Right cardiac atrium (tissue), 5 donors: ENCODE measurements around the gene AOC1. TPM values are rescaled to one million over a fixed set of nuclear protein-coding genes. Genes with fewer than 3 reads are reported as not detected.

Source experiments
- ATAC-seq, 2 donors: fragments of 200-7000 bp; cut with Tn5 transposase; one replicate each; pipeline versions ENCODE4 v1.8.0 to v1.9.1; 2020; ENCODE audit warnings: moderate library complexity in 2 of 2, mild to moderate bottlenecking in 1 of 2
- DNase-seq, 3 donors: peaks; one replicate each; pipeline ENCODE4 v3.0.0-alpha.2; 2020
- H3K27ac ChIP-seq: one replicate; pipeline ENCODE4 v1.5.1; 2013; ENCODE audit warnings: mild to moderate bottlenecking, low read length, control low read depth, moderate library complexity
- H3K27me3 ChIP-seq: one replicate; pipeline ENCODE4 v1.6.1; 2013; ENCODE audit not compliant: control insufficient read depth, insufficient read depth
- H3K4me1 ChIP-seq: one replicate; pipeline ENCODE4 v1.6.1; 2013; ENCODE audit warnings: low read length; ENCODE audit not compliant: control insufficient read depth, insufficient read depth
- H3K4me3 ChIP-seq: one replicate; pipeline ENCODE4 v1.5.1; 2013; ENCODE audit warnings: low read length, control low read depth
- H3K9me3 ChIP-seq: one replicate; pipeline ENCODE4 v1.6.1; 2013; ENCODE audit warnings: low read length; ENCODE audit not compliant: control insufficient read depth
- whole genome bisulfite sequencing: extraction: QIAGEN DNeasy Blood & Tissue Kit; methylation state at CpG from one replicate; pipeline ENCODE4 v1.1.7; 2013; 5-methylcytosine and 5-hydroxymethylcytosine counted together
- intact Hi-C, 4 donors: fragments of 100-400 bp; cut with DNase I; formaldehyde crosslinking; loops; one replicate each; pipeline versions ENCODE4 v1.11.0 to v1.14.0; 2022 to 2023
- polyA plus RNA-seq: library from polyadenylated mRNA; stranded (reverse); fragments of 200-250 nt; gene quantifications from one replicate; pipeline ENCODE4 v1.2.3, GENCODE V29; 2013
- total RNA-seq, 4 donors: library from RNA; stranded (reverse); fragmentation: NEBNext Ultra II Directional; extraction: Animal tissue kit (Norgen Biotek cat#: 25700); gene quantifications; one replicate each; pipeline ENCODE4 v1.2.1, GENCODE V29; 2021
- donor health status: healthy with polysubstance abuse.
- donor health status: DM: no; HTN: yes; CAD: no.
- donor health status: DM: no; HTN: no; CAD: no.
- donor health status: DM: no; HTN: yes; CAD: no; lungs with severe emphysema.
- donor health status: DM: yes; HTN: yes; CAD: no.

Gene AOC1
- total and polyA plus RNA-seq, 5 donors, result 0.17 to 0.40 TPM; not detected in 3

- H3K27me3 ChIP-seq, result no peaks in the 10 kb centered on the region
- H3K4me1 ChIP-seq, result no peaks in the 10 kb centered on the region
- ATAC-seq (no peak), DNase-seq (no peak)
- H3K4me3 ChIP-seq, result no peak overlapping the region
- H3K27ac ChIP-seq, result no peak overlapping the region
- H3K9me3 ChIP-seq, result no peaks in the 10 kb centered on the region
- intact Hi-C loops, result no loop called here
- WGBS, result 73% methylated on average over 6 of the region's 6 CpGs
Measured at GRCh38 chr7:150835702-150836280, 16.5 kb upstream of the AOC1 start.

- DNase-seq (no peak), ATAC-seq (no peak)
- no peaks in the 10 kb centered on the region for H3K4me1 ChIP-seq
- H3K27ac ChIP-seq, result no peak overlapping the region
- no peaks in the 10 kb centered on the region for H3K9me3 ChIP-seq
- intact Hi-C loops, result no loop called here
- WGBS, result 72% methylated on average over 7 of the region's 7 CpGs
- H3K27me3 ChIP-seq, result no peaks in the 10 kb centered on the region
- no peak overlapping the region for H3K4me3 ChIP-seq
Measured at GRCh38 chr7:150838965-150839650, 13.2 kb upstream of the AOC1 start.

DNA sequence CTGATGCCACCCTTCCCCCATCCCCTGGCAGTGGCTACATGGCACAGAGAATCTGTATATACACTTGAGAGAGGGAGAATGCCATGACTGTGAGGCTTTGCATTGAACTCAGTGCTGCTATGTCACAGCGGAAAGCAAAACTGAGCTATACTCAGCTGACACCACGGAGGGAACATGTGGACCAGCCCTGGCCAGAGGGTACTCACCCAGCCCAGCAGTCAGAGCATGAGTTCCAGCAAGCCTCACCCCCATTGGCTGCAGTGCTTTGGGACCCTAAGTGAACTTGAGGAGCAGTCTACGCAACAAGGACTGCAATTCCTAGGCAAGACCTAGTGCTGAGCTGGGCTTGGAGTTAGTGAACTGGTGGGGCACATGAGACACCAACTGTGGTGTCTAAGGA is 10.3 kb upstream of the AOC1 start:
- Histone ChIP-seq H3K9me3 (no peaks in the 10 kb centered on the region), H3K4me3 (no peak overlapping the region), H3K27me3 (no peaks in the 10 kb centered on the region), H3K4me1 (no peaks in the 10 kb centered on the region), H3K27ac (no peak overlapping the region)
- DNase-seq (no peak), ATAC-seq (no peak)
- 93% methylated on average over 3 of the region's 3 CpGs for WGBS
- intact Hi-C loops, result no loop called here

DNA sequence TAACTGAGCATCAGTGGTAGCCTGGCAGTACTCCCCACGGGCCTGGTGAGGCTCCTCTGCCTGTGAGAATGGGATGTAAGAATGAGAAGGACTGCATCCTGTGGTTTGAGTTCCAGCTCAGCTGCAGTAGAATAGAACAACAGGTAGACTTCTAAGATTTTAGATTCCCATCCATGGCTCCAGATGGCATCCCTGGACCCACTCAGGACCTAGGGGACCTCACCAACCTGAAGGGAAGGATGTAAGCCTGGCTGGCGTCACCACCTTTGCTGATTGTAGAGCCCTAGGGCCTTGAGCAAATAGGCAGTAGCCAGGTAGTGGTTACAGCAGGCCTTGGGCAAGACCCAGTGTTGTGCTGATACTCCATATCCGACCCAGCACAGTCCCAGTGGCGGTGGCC is 9.6 kb upstream of the AOC1 start:
- ATAC-seq, result no peak
- no peaks in the 10 kb centered on the region for H3K27me3 ChIP-seq
- intact Hi-C loops, result no loop called here
- no peaks in the 10 kb centered on the region for H3K4me1 ChIP-seq
- no peak overlapping the region for H3K4me3 ChIP-seq
- no peak for DNase-seq
- WGBS, result 70% methylated on average over 4 of the region's 4 CpGs
- no peaks in the 10 kb centered on the region for H3K9me3 ChIP-seq
- H3K27ac ChIP-seq, result no peak overlapping the region

- intact Hi-C loops, result no loop called here
- Histone ChIP-seq H3K9me3 (no peaks in the 10 kb centered on the region), H3K27ac (no peak overlapping the region), H3K4me3 (no peak overlapping the region), H3K4me1 (no peaks in the 10 kb centered on the region), H3K27me3 (no peaks in the 10 kb centered on the region)
- DNase-seq (peak; percentile 48 to 82 (median 81)), ATAC-seq (peak; percentile 75 to 78)
- WGBS, result 7% methylated on average over 4 of the region's 4 CpGs
Measured at GRCh38 chr7:150845421-150845861, 6.9 kb upstream of the AOC1 start.

DNA sequence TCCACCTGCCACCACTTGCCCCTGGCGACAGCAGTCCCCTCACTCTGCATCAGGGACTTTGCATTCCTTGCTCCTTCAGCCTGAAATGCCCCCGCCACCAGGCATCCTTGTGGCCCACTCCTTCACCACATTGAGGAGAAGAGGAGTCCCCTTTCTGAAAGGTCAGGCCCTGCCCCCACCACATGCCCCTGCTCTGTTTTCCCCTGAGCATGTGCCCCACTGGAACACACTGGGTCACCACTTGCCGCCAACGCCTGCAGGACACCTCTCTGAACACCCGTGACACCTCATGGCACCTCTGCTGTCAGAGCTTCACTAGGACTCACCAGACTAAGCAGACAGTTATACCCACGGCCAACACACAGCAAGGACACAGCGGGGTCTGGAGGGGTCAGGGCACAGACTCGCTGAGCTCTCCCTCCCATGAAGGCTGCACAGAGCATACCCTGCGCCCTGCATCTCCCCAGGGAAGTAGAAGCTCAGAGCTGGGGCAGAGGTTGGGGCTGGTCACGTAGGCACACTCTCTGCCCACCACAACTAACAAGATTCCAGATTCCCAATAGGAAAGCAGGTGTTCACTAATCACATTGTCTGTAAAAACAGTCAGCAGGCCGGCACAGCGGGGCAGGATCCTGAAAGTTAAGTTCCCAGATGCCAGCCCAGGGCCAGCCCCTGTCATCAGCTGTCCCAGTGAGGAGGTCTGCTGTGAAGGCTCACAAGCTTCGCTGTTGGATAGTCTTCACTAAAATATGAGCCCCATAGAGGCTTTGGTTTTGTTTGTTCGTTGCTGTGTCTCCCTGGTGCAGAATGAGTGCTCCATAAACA is 5.8 kb upstream of the AOC1 start:
- no peaks in the 10 kb centered on the region for H3K27me3 ChIP-seq
- no peak for DNase-seq
- WGBS, result 91% methylated on average over 14 of the region's 14 CpGs

DNA sequence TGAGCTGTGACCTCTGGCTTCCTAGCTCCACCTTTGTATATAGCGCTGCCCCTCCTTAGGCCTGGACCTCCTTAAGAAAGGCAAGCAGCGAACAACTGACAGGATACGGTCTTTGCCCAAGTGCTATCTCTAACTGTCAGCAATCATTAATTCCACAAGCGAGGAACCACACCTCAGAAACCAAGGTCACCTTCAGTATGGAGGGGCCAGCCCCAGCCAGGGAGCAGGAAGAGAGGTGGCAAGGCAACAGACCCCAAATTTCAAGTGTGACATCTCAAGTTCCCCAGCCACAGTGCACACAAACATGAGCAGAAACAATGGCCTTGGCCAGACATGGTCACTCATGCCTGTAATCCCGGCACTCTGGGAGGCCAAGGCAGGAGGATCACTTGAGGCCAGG is 4.8 kb upstream of the AOC1 start:
- Histone ChIP-seq H3K27me3 (no peaks in the 10 kb centered on the region), H3K4me3 (no peak overlapping the region), H3K9me3 (no peaks in the 10 kb centered on the region), H3K4me1 (no peaks in the 10 kb centered on the region), H3K27ac (no peak overlapping the region)
- DNase-seq (no peak), ATAC-seq (no peak)
- 86% methylated on average over 5 of the region's 5 CpGs for WGBS
- intact Hi-C loops, result no loop called here

More for the DNA sequence above, 5.8 kb upstream of the AOC1 start:
- Histone ChIP-seq H3K4me1 (no peaks in the 10 kb centered on the region), H3K4me3 (no peak overlapping the region), H3K9me3 (no peaks in the 10 kb centered on the region), H3K27ac (no peak overlapping the region)
- intact Hi-C loops, result no loop called here
- no peak for ATAC-seq

DNA sequence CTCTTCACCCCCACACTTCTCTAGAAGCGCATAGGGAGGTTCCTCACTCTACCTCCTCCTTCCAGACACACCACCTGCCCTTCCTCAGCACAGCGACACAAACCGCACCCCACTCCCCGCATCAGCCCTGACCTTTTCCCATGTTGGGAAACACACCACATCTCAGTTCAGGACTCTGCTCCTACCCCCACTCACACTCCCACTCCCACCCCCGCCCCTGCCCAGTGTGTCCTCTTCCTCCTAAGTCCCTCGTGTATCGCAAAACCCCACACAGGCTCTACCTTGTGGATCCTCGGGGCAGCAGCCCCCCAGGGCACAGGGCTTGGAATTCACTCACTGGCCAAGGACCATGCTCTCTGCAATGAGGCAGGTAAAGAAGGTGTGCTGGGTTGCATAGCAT is 4.2 kb upstream of the AOC1 start:
- Histone ChIP-seq H3K27me3 (no peaks in the 10 kb centered on the region), H3K27ac (no peak overlapping the region), H3K4me3 (no peak overlapping the region), H3K9me3 (no peaks in the 10 kb centered on the region), H3K4me1 (no peaks in the 10 kb centered on the region)
- ATAC-seq (no peak), DNase-seq (no peak)
- 90% methylated on average over 8 of the region's 8 CpGs for WGBS
- intact Hi-C loops, result no loop called here

DNA sequence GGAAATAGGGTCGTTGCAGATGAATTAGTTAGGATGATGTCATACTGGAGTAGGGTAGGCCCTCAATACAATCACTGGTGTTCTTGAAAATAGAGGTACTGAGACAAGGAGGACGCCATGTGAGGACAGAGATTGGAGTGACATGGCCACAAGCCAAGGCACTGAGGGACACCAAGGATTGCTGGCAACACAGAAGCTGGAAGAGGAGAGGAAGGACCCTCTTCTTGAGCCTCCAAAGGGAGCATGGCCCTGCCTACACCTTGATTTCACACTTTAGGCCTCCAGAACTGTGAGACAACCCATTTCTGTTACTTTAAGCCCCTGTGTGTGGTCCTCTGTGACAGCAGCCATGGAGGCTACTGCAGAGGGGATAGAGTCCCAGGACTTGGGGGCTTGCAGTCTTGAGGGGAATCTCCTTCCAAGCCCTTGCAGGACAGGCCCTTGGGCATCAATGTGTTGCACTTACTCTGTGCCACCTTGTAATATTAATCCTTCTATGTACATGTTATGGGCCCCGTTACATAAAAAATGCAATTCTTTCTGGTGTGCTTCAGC is 3.7 kb upstream of the AOC1 start:
- Histone ChIP-seq H3K9me3 (no peaks in the 10 kb centered on the region), H3K27me3 (no peaks in the 10 kb centered on the region), H3K4me1 (no peaks in the 10 kb centered on the region), H3K4me3 (no peak overlapping the region), H3K27ac (no peak overlapping the region)
- 81% methylated on average over 3 of the region's 3 CpGs for WGBS
- DNase-seq (no peak), ATAC-seq (no peak)
- intact Hi-C loops, result no loop called here

DNA sequence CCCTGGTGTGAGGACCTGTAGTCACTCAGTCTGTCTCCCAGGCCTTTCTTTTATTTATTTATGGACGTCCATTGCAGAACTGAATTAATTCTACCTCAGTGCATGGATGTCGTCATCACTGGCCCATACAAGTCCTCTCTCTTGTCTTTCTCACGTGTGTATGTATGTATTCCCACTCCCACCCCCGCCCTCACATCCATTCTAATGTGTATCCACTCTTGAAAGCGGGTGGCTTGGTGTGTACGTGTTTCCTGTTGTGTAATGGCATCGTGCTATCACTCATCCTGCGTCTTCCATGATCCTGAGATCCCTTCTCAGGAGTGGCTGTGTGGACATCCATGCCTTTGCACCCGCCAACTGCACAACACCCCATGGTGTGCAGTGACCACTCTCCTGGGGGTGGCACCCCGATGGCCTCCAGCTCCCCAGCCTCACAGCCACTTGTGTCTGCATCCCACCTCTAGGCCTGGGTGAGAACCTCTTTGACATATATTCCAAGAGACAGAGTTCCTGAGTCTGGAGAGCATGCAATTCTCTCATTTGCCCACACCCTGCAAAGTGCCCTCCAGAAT is 3.0 kb upstream of the AOC1 start:
- intact Hi-C loops, result no loop called here
- Histone ChIP-seq H3K4me1 (no peaks in the 10 kb centered on the region), H3K27ac (no peak overlapping the region), H3K4me3 (no peak overlapping the region), H3K9me3 (no peaks in the 10 kb centered on the region), H3K27me3 (no peaks in the 10 kb centered on the region)
- WGBS, result 83% methylated on average over 10 of the region's 10 CpGs
- ATAC-seq (no peak), DNase-seq (no peak)

GRCh38 chr7:150850273-150850672 is 2.0 kb upstream of the AOC1 start:
- Histone ChIP-seq H3K9me3 (no peaks in the 10 kb centered on the region), H3K4me1 (no peaks in the 10 kb centered on the region), H3K27me3 (no peaks in the 10 kb centered on the region), H3K4me3 (no peak overlapping the region), H3K27ac (no peak overlapping the region)
- ATAC-seq (no peak), DNase-seq (no peak)
- 86% methylated on average over 5 of the region's 5 CpGs for WGBS
- intact Hi-C loops, result no loop called here
